ENCODE results near the gene FOXO1.

The FOXO1 gene

GRCh38 chr13:40617801-40618356, 48.6 kb downstream of the FOXO1 start:
- in situ Hi-C loops (cut with HindIII; ENCODE audit: low pct_ligation_motif_present, low pct_unique_long_range_greater_than_20kb, low sequenced_read_pairs): no loop called here
- no peak for DNase-seq

GRCh38 chr13:40615619-40616018, 50.8 kb downstream of the FOXO1 start:
- in situ Hi-C loops (cut with HindIII; ENCODE audit: low pct_ligation_motif_present, low pct_unique_long_range_greater_than_20kb, low sequenced_read_pairs): no loop called here
- no peak for DNase-seq

GRCh38 chr13:40613914-40614313, 52.5 kb downstream of the FOXO1 start:
- in situ Hi-C loops (cut with HindIII; ENCODE audit: low pct_ligation_motif_present, low pct_unique_long_range_greater_than_20kb, low sequenced_read_pairs): no loop called here
- DNase-seq: no peak

- in situ Hi-C loops (cut with HindIII; ENCODE audit: low pct_ligation_motif_present, low pct_unique_long_range_greater_than_20kb, low sequenced_read_pairs): no loop called here
- DNase-seq: no peak
Measured at GRCh38 chr13:40613192-40613818, 53.1 kb downstream of the FOXO1 start.

GRCh38 chr13:40612041-40612440, 54.4 kb downstream of the FOXO1 start:
- no peak for DNase-seq
- in situ Hi-C loops (cut with HindIII; ENCODE audit: low pct_ligation_motif_present, low pct_unique_long_range_greater_than_20kb, low sequenced_read_pairs): no loop called here

- DNase-seq: no peak
- in situ Hi-C loops (cut with HindIII; ENCODE audit: low pct_ligation_motif_present, low pct_unique_long_range_greater_than_20kb, low sequenced_read_pairs): no loop called here
Measured at GRCh38 chr13:40611635-40612034, 54.8 kb downstream of the FOXO1 start.

GRCh38 chr13:40611004-40611403, 55.4 kb downstream of the FOXO1 start:
- in situ Hi-C loops (cut with HindIII; ENCODE audit: low pct_ligation_motif_present, low pct_unique_long_range_greater_than_20kb, low sequenced_read_pairs): no loop called here

GRCh38 chr13:40609972-40610726, 56.3 kb downstream of the FOXO1 start:
- in situ Hi-C loops (cut with HindIII; ENCODE audit: low pct_ligation_motif_present, low pct_unique_long_range_greater_than_20kb, low sequenced_read_pairs): no loop called here
- DNase-seq: no peak

More at GRCh38 chr13:40611004-40611403, 55.4 kb downstream of the FOXO1 start:
- DNase-seq: no peak

GRCh38 chr13:40608308-40608707, 58.1 kb downstream of the FOXO1 start:
- in situ Hi-C loops (cut with HindIII; ENCODE audit: low pct_ligation_motif_present, low pct_unique_long_range_greater_than_20kb, low sequenced_read_pairs): no loop called here
- no peak for DNase-seq

GRCh38 chr13:40605573-40605972, 60.9 kb downstream of the FOXO1 start:
- in situ Hi-C loops (cut with HindIII; ENCODE audit: low pct_ligation_motif_present, low pct_unique_long_range_greater_than_20kb, low sequenced_read_pairs): no loop called here
- DNase-seq: no peak

GRCh38 chr13:40604135-40604534, 62.3 kb downstream of the FOXO1 start:
- in situ Hi-C loops (cut with HindIII; ENCODE audit: low pct_ligation_motif_present, low pct_unique_long_range_greater_than_20kb, low sequenced_read_pairs): no loop called here

GRCh38 chr13:40600149-40600751, 66.2 kb downstream of the FOXO1 start:
- in situ Hi-C loops (cut with HindIII; ENCODE audit: low pct_ligation_motif_present, low pct_unique_long_range_greater_than_20kb, low sequenced_read_pairs): no loop called here
- DNase-seq: no peak

More at GRCh38 chr13:40604135-40604534, 62.3 kb downstream of the FOXO1 start:
- no peak for DNase-seq

GRCh38 chr13:40599747-40600146, 66.7 kb downstream of the FOXO1 start:
- in situ Hi-C loops (cut with HindIII; ENCODE audit: low pct_ligation_motif_present, low pct_unique_long_range_greater_than_20kb, low sequenced_read_pairs): no loop called here
- DNase-seq: no peak

- no peak for DNase-seq
- in situ Hi-C loops (cut with HindIII; ENCODE audit: low pct_ligation_motif_present, low pct_unique_long_range_greater_than_20kb, low sequenced_read_pairs): no loop called here
Measured at GRCh38 chr13:40599124-40599523, 67.3 kb downstream of the FOXO1 start.

- in situ Hi-C loops (cut with HindIII; ENCODE audit: low pct_ligation_motif_present, low pct_unique_long_range_greater_than_20kb, low sequenced_read_pairs): no loop called here
- no peak for DNase-seq
Measured at GRCh38 chr13:40598569-40598968, 67.9 kb downstream of the FOXO1 start.

- in situ Hi-C loops (cut with HindIII; ENCODE audit: low pct_ligation_motif_present, low pct_unique_long_range_greater_than_20kb, low sequenced_read_pairs): no loop called here
- no peak for DNase-seq
Measured at GRCh38 chr13:40597735-40598365, 68.6 kb downstream of the FOXO1 start.

- in situ Hi-C loops (cut with HindIII; ENCODE audit: low pct_ligation_motif_present, low pct_unique_long_range_greater_than_20kb, low sequenced_read_pairs): no loop called here
- DNase-seq: no peak
Measured at GRCh38 chr13:40596484-40596883, 70.0 kb downstream of the FOXO1 start.

- DNase-seq: no peak
Measured at GRCh38 chr13:40595693-40596092, 70.7 kb downstream of the FOXO1 start.

GRCh38 chr13:40592035-40592434, 74.4 kb downstream of the FOXO1 start:
- no peak for DNase-seq
- in situ Hi-C loops (cut with HindIII; ENCODE audit: low pct_ligation_motif_present, low pct_unique_long_range_greater_than_20kb, low sequenced_read_pairs): no loop called here

More at GRCh38 chr13:40595693-40596092, 70.7 kb downstream of the FOXO1 start:
- in situ Hi-C loops (cut with HindIII; ENCODE audit: low pct_ligation_motif_present, low pct_unique_long_range_greater_than_20kb, low sequenced_read_pairs): no loop called here

Measured in ACHN (cell line).